Large intestine (tissue), 3 donors: ENCODE measurements around the gene TUBGCP5. TPM values are rescaled to one million over a fixed set of nuclear protein-coding genes. Genes with fewer than 3 reads are reported as not detected.

Experiments
- DNase-seq, 2 donors: peaks; one replicate each; pipeline versions ENCODE4 v3.0.0 to v3.0.0-alpha.2; 2013
- H3K27ac ChIP-seq: one replicate; pipeline ENCODE4 v1.5.1; 2013; ENCODE audit warnings: low read length
- H3K27me3 ChIP-seq: 2 replicates; pipeline ENCODE4 v1.6.1; 2013; ENCODE audit warnings: low read length; ENCODE audit not compliant: control insufficient read depth, insufficient read depth
- H3K36me3 ChIP-seq: 2 replicates; pipeline ENCODE4 v1.6.1; 2013; ENCODE audit warnings: low read length; ENCODE audit not compliant: control insufficient read depth, insufficient read depth
- H3K4me1 ChIP-seq: one replicate; pipeline ENCODE4 v1.6.1; 2013; ENCODE audit warnings: low read length; ENCODE audit not compliant: control insufficient read depth, insufficient read depth
- H3K4me3 ChIP-seq: one replicate; pipeline ENCODE4 v1.5.1; 2013; ENCODE audit warnings: low read length
- H3K9me3 ChIP-seq: one replicate; pipeline ENCODE4 v1.6.1; 2013; ENCODE audit warnings: mild to moderate bottlenecking, low read depth, low read length, moderate library complexity; ENCODE audit not compliant: control insufficient read depth
- WGBS: methylation state at CpG from one replicate; pipeline ENCODE4 v1.1.5; 2013; ENCODE audit warnings: low lambda C conversion rate; ENCODE audit not compliant: insufficient coverage; 5-methylcytosine and 5-hydroxymethylcytosine counted together
- polyA plus RNA-seq: library from polyadenylated mRNA; unstranded; fragments of 120-200 nt; gene quantifications from one replicate; pipeline ENCODE4 v1.2.1, GENCODE V29; 2013

The TUBGCP5 gene
- polyA plus RNA-seq, 1 donor, result 19.5 TPM

DNA sequence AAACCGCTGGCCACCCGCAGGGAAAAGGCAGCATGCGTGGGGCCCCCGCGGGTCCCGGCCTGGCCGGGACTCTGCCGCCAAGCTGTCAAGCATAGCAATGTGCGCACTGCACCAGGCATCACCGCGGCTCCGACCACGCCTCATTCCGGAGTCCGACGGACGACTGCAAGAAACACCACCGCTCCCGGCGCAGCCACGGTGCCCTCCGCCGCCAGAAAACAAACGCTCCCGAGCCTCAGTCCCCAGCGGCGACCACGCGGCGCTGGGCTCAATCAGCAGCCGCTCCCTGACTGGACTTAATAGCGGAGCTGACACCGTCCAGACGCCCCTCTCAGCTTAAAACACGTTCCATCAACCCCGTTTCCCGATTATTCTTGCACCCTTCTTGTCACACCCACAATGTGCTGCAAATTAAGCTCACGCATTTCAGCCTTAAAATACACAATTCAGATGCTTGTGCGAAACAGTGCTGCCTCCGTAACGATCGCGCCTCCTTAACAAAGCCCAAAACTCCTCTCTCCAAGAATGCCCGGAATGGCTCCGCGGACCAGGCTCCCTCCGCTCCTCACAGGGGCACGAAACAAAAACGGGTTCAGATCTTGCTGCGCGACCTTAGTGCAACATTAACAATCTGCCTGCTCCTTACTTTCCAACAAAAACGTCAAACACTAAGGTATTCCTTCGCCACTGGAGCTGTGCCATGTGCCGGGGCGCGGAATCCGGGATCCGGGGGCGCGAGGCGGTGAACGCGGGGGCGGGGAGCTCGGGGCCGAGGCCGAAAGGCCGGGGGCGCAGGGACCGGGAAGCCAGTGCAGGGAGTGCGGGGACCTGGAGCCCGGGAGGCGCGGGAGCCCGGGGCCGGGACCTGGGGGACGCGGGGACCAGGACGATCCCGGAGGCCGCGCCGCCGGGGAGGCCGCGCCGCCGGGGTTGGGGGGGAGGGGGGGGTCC, 59.9 kb downstream of the TUBGCP5 start:
- peaks cover 5% of the 10 kb centered on the region for H3K4me1 ChIP-seq
- no CpG with 5 or more reads among the region's 88 CpGs for WGBS
- H3K36me3 ChIP-seq, result no peaks in the 10 kb centered on the region
- H3K27me3 ChIP-seq, result no peaks in the 10 kb centered on the region
- no peaks in the 10 kb centered on the region for H3K9me3 ChIP-seq
- DNase-seq, result peak; percentile 62 to 80
- H3K4me3 ChIP-seq, result peak overlapping the region; percentile 71
- H3K27ac ChIP-seq, result peak overlapping the region; percentile 56

DNA sequence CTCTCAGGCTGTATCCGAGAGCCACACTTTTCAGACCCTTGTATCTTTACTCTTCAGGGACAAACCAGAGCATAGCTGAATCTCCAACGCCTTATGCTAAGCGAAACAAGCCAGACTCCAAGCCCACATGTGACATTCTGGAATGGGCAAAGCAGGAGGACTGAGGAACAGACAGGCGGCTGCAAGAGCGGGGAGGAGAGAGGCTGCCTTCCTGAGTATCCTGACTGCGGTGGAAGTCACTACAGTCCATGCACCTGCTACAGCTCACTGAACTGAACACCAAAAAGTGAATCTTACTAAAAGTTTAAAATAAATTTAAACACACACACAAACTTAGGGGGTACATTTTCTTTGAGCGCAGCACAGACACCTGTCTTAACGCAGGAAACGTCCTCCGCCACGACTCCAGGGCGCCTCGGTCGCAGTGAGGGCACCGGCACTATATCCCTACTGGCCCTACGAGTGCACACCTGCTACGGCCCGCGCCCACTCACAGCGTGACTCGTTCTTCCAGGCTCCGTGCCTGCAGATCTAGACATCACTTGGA, 60.6 kb downstream of the TUBGCP5 start:
- H3K27ac ChIP-seq, result no peak overlapping the region
- no peaks in the 10 kb centered on the region for H3K9me3 ChIP-seq
- WGBS, result no CpG with 5 or more reads among the region's 22 CpGs
- no peaks in the 10 kb centered on the region for H3K36me3 ChIP-seq
- no peaks in the 10 kb centered on the region for H3K27me3 ChIP-seq
- peak overlapping the region; percentile 71 for H3K4me3 ChIP-seq
- DNase-seq, result peak in 1 of 2 donors; percentile 17
- H3K4me1 ChIP-seq, result peaks cover 5% of the 10 kb centered on the region

DNA sequence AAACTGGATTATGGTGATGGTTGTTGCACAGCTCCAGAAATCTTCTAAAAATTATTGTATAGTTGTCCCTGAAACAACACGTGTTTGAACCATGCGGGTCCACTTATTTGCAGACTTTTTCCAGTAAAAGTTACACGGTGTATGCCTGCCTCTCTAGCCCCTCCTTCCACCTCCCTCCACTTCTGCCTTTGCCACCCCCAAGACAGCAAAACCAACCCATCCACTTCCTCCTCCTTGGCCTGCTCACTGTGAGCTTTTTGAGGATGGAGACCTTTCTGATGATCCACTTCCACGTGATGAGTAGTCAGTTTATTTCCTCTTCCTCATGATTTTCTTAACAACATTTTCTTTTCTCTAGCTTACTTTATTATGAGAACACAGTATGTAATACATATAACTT, 64.6 kb downstream of the TUBGCP5 start:
- Histone ChIP-seq H3K36me3 (no peaks in the 10 kb centered on the region), H3K9me3 (no peaks in the 10 kb centered on the region), H3K27ac (no peak overlapping the region), H3K4me1 (peaks cover 5% of the 10 kb centered on the region), H3K4me3 (no peak overlapping the region), H3K27me3 (no peaks in the 10 kb centered on the region)
- WGBS, result no CpG with 5 or more reads among the region's 4 CpGs
- DNase-seq, result no peak

DNA sequence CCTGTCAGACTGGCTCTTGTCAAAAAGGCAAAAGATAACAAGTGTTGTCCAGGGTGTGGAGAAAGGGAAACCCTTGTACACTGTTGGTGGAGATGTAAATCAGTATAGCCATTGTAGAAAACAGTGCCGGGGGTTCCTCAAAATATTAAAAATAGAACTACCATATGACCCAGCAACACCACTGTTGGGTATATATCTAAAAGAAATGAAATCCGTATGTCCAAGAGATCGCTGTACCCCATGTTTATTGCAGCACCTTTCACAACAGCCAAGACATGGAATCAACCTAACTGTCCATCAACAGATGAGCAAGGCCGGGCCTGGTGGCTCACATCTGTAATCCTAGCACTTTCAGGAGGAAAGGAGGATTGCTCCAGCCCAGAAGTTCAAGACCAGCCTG, 65.4 kb downstream of the TUBGCP5 start:
- Histone ChIP-seq H3K27ac (no peak overlapping the region), H3K4me1 (peaks cover 5% of the 10 kb centered on the region), H3K9me3 (no peaks in the 10 kb centered on the region), H3K27me3 (no peaks in the 10 kb centered on the region), H3K36me3 (no peaks in the 10 kb centered on the region), H3K4me3 (no peak overlapping the region)
- WGBS, result 100% methylated on average over 2 of the region's 4 CpGs
- no peak for DNase-seq

DNA sequence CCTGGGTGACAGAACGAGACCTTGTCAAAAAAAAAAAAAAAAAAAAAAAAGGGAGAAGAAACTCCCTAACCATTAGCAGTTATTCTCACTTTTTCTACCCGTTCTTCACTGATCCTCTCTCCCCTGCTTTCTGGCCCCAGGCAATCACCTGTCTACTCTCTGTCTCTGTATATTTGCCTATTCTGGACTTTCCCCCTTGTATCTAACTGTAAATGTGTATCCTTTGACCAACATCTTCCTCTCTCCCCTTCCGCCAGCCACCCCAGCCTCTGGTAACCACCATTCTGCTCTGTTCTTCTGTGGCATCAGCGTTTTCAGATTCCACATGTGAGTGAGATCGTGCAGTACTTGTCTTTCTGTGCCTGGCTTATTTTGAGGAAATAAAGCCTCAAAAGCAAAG, 66.1 kb downstream of the TUBGCP5 start:
- Histone ChIP-seq H3K27me3 (no peaks in the 10 kb centered on the region), H3K4me3 (no peak overlapping the region), H3K36me3 (no peaks in the 10 kb centered on the region), H3K27ac (no peak overlapping the region), H3K4me1 (no peaks in the 10 kb centered on the region), H3K9me3 (no peaks in the 10 kb centered on the region)
- peak in 1 of 2 donors; percentile 61 for DNase-seq
- no CpG with 5 or more reads among the region's 5 CpGs for whole genome bisulfite sequencing

GRCh38 chr15:22969489-22969888, 69.9 kb downstream of the TUBGCP5 start:
- Histone ChIP-seq H3K27ac (no peak overlapping the region), H3K4me1 (no peaks in the 10 kb centered on the region), H3K4me3 (no peak overlapping the region), H3K27me3 (no peaks in the 10 kb centered on the region), H3K36me3 (no peaks in the 10 kb centered on the region), H3K9me3 (no peaks in the 10 kb centered on the region)
- 93% methylated on average over 3 of the region's 3 CpGs for WGBS
- DNase-seq, result no peak

DNA sequence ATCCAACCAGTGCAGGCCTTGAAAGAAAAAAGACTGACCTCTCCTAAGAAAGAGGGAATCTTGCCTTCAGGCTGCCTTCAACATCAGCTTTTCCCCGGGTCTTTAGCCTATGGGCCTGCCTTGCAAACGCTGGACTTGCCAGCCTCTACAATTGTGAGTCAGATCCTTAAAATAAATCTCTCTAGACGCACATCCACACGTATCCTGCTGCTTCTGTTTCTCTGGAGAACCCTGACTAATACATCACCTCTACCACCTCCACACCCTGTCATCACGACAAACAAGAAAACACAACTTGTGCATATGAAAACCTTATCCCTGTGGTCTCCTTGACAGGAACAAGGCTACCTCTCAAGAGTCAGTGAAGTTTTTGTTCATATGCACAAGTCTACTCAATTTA, 71.0 kb downstream of the TUBGCP5 start:
- H3K4me1 ChIP-seq, result no peaks in the 10 kb centered on the region
- no peaks in the 10 kb centered on the region for H3K9me3 ChIP-seq
- H3K4me3 ChIP-seq, result no peak overlapping the region
- H3K27me3 ChIP-seq, result no peaks in the 10 kb centered on the region
- H3K36me3 ChIP-seq, result no peaks in the 10 kb centered on the region
- WGBS, result 80% methylated on average over 2 of the region's 5 CpGs
- H3K27ac ChIP-seq, result no peak overlapping the region
- DNase-seq, result no peak

DNA sequence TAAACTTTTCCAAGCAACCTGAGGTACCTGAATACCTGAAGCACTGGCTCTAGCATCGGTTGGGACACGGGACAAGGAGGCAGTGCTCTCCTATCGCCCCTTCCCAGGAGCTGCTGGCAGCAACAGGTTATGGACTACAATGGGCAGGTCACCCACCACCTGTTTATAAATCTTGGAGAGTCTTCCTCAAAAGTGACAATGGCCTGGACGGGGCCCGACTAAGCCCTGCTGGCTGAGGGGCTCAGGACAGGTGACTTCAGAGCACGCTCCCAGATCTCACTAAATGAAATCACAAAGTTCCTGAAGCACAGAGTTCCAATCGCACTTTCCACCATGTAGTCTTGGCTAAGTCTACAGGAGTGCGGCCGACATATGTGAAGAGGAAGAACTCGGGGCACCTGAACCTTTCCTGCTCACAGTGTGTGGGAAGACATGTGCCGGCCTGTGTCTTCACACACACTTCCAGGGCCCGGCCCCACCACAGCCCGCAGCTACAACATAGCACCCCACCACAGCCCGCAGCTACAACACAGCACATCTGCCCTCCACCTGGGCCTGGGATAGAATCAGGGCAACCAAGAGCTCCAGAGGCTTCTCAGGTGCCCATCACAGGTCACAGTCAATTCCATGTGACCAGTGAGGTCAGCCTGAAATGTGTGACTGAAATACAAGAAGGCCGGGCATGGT, 72.1 kb downstream of the TUBGCP5 start:
- Histone ChIP-seq H3K27me3 (no peaks in the 10 kb centered on the region), H3K4me1 (no peaks in the 10 kb centered on the region), H3K4me3 (no peak overlapping the region), H3K36me3 (no peaks in the 10 kb centered on the region), H3K27ac (no peak overlapping the region), H3K9me3 (no peaks in the 10 kb centered on the region)
- no CpG with 5 or more reads among the region's 15 CpGs for WGBS
- no peak for DNase-seq

DNA sequence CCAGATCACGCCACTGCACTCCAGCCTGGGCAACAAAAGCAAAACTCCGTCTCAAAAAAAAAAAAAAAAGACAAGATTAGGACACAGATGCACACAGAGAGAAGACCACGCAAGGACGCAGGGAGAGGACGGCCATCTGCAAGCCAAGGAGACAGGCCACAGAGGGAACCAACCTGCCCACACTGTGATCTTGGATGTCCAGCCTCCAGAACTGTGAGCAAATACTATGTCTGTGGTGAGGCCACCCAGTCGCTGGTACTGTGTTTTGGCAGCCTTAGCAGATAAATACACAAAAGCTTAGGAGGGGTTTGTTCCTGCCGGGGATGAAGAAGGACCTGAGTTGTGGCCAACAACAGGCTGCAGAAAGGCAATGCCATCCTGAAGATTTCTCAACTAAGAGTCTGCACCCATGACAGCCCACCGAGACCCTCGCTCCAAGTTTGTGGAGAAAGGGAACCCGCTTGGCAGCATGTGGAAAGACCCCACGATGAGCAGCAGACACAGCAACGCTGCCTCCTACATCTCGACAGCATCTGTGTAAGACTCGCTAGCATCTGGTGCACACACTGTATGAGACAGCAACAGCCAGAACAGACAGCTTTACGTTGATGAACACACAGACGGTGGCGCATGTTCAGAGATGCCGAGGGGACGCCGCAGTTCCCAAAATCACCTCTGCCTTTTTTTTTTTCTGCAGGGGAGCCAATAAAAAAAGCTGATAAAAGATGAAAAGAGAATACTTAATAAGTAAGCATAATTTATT, 72.9 kb downstream of the TUBGCP5 start:
- Histone ChIP-seq H3K27ac (no peak overlapping the region), H3K4me3 (no peak overlapping the region), H3K9me3 (no peaks in the 10 kb centered on the region), H3K27me3 (no peaks in the 10 kb centered on the region), H3K36me3 (no peaks in the 10 kb centered on the region), H3K4me1 (peaks cover 2% of the 10 kb centered on the region)
- DNase-seq, result no peak
- no CpG with 5 or more reads among the region's 20 CpGs for WGBS

GRCh38 chr15:22963641-22964040, 75.7 kb downstream of the TUBGCP5 start:
- Histone ChIP-seq H3K27me3 (no peaks in the 10 kb centered on the region), H3K9me3 (no peaks in the 10 kb centered on the region), H3K27ac (no peak overlapping the region), H3K4me3 (no peak overlapping the region), H3K4me1 (peaks cover 2% of the 10 kb centered on the region), H3K36me3 (no peaks in the 10 kb centered on the region)
- WGBS, result no CpG with 5 or more reads among the region's 12 CpGs
- DNase-seq, result no peak
